CD4-positive, alpha-beta T cell treated with Interleukin-15 for 4 hours (primary cell): Measurements from ENCODE around the gene ZBED1.
"Not testable (repeated sequence)": the region's sequence is repeated elsewhere in the genome, so short reads cannot be mapped to it uniquely, and the experiment has no call there.

Experiments used
- DNase-seq: peaks from one replicate; pipeline ENCODE4 v3.0.0-alpha.2; 2020; ENCODE audit warnings: low spot score

The ZBED1 gene

GRCh38 chrX:2474963-2475726 lies 25.6 kb downstream of the ZBED1 start:
- no peak for DNase-seq

GRCh38 chrX:2474280-2474962 lies 26.4 kb downstream of the ZBED1 start:
- no peak for DNase-seq

GRCh38 chrX:2473064-2473463 lies 27.7 kb downstream of the ZBED1 start:
- not testable (repeated sequence) for DNase-seq

- no peak for DNase-seq
Observed at GRCh38 chrX:2471641-2472040, 29.1 kb downstream of the ZBED1 start.

- DNase-seq: not testable (repeated sequence)
Observed at GRCh38 chrX:2471126-2471525, 29.6 kb downstream of the ZBED1 start.

GRCh38 chrX:2469852-2470251 lies 30.9 kb downstream of the ZBED1 start:
- DNase-seq: not testable (repeated sequence)

GRCh38 chrX:2469196-2469685 lies 31.5 kb downstream of the ZBED1 start:
- DNase-seq: no peak

- no peak for DNase-seq
Observed at GRCh38 chrX:2468261-2469195, 32.2 kb downstream of the ZBED1 start.

- DNase-seq: no peak
Observed at GRCh38 chrX:2466876-2467656, 33.7 kb downstream of the ZBED1 start.

- no peak for DNase-seq
Observed at GRCh38 chrX:2464677-2465166, 36.1 kb downstream of the ZBED1 start.

GRCh38 chrX:2463973-2464676 lies 36.7 kb downstream of the ZBED1 start:
- no peak for DNase-seq

- not testable (repeated sequence) for DNase-seq
Observed at GRCh38 chrX:2463481-2463880, 37.3 kb downstream of the ZBED1 start.

GRCh38 chrX:2462780-2463179 lies 38.0 kb downstream of the ZBED1 start:
- no peak for DNase-seq

GRCh38 chrX:2462074-2462473 lies 38.7 kb downstream of the ZBED1 start:
- DNase-seq: no peak

- DNase-seq: no peak
Observed at GRCh38 chrX:2461711-2462016, 39.1 kb downstream of the ZBED1 start.

GRCh38 chrX:2460821-2461710 lies 39.7 kb downstream of the ZBED1 start:
- DNase-seq: not testable (repeated sequence)

GRCh38 chrX:2460048-2460447 lies 40.7 kb downstream of the ZBED1 start:
- DNase-seq: not testable (repeated sequence)

GRCh38 chrX:2458309-2458708 lies 42.5 kb downstream of the ZBED1 start:
- no peak for DNase-seq

GRCh38 chrX:2457289-2458133 lies 43.3 kb downstream of the ZBED1 start:
- no peak for DNase-seq
